ENCODE results near the gene GTPBP6.
"Not testable (repeated sequence)": the region's sequence is repeated elsewhere in the genome, so short reads cannot be mapped to it uniquely, and the experiment has no call there.

DNA sequence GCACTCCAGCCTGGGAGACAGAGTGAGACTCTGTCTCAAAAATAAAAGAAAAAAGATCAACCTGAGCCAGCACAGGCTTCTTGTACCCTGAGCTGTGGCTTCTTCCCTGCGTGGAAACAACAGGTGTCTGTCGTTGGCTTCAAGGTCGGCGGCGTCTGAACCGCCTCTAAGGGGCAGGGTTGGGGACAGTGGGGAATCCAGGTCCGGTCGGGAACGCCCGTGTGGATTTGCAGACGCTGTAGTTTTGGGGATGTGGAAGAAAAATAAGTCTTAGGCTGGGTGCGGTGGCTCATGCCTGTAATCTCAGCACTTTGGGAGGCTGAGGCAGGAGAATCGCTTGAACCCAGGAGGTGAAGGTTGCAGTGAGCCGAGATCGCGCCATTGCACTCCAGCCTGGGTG is 54.6 kb downstream of the GTPBP6 start:
- TF ChIP-seq, protein P1, sequence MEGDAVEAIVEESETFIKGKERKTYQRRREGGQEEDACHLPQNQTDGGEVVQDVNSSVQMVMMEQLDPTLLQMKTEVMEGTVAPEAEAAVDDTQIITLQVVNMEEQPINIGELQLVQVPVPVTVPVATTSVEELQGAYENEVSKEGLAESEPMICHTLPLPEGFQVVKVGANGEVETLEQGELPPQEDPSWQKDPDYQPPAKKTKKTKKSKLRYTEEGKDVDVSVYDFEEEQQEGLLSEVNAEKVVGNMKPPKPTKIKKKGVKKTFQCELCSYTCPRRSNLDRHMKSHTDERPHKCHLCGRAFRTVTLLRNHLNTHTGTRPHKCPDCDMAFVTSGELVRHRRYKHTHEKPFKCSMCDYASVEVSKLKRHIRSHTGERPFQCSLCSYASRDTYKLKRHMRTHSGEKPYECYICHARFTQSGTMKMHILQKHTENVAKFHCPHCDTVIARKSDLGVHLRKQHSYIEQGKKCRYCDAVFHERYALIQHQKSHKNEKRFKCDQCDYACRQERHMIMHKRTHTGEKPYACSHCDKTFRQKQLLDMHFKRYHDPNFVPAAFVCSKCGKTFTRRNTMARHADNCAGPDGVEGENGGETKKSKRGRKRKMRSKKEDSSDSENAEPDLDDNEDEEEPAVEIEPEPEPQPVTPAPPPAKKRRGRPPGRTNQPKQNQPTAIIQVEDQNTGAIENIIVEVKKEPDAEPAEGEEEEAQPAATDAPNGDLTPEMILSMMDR (IDR thresholded peaks at IDR 0.05; ENCODE audit: poor library complexity): not testable (repeated sequence)
- TF ChIP-seq EZH2phosphoT487 (IDR thresholded peaks at IDR 0.05; ENCODE audit: low read depth, severe bottlenecking, unreplicated experiment): not testable (repeated sequence)

Data from hepatocyte (in vitro differentiated cells).